ENCODE results near the gene DOP1B. TPM values are rescaled to one million over a fixed set of nuclear protein-coding genes. Genes with fewer than 3 reads are reported as not detected.
"Not testable (repeated sequence)": the region's sequence is repeated elsewhere in the genome, so short reads cannot be mapped to it uniquely, and the experiment has no call there.

DOP1B gene
- total RNA-seq, 1 donor from 2014 or later, result 24.6 TPM

GRCh38 chr21:36141513-36141925 is 15.1 kb upstream of the DOP1B start:
- intact Hi-C loops (cut with DNase I), result no loop called here
- TF ChIP-seq CTCF (IDR thresholded peaks at IDR 0.05), result peak; percentile 84

DNA sequence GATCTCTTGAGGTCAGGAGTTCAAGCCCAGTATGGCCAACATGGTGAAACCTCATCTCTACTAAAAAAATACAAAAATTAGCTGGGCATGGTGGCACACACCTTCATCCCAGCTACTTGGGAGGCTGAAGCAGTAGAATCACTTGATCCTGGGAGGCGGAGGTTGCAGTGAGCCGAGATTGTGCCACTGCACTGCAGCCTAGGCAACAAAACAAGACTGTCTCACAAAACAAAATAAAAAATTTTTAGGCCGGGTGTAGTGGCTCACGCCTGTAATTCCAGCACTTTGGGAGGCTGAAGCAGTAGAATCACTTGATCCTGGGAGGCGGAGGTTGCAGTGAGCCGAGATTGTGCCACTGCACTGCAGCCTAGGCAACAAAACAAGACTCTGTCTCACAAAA is 12.4 kb upstream of the DOP1B start:
- intact Hi-C loops (cut with DNase I); H3K4me1 ChIP-seq; H3K27me3 ChIP-seq (ENCODE audit: low read depth); H3K4me3 ChIP-seq; H3K9me3 ChIP-seq; ATAC-seq; DNase-seq; H3K27ac ChIP-seq: not testable (repeated sequence)
- peaks cover 13% of the 10 kb centered on the region for H3K36me3 ChIP-seq

More at GRCh38 chr21:36141513-36141925, 15.1 kb upstream of the DOP1B start:
- Histone ChIP-seq H3K27ac (peak overlapping the region; percentile 5), H3K4me1 (peaks cover 3% of the 10 kb centered on the region), H3K27me3 (ENCODE audit: low read depth) (no peaks in the 10 kb centered on the region), H3K9me3 (no peaks in the 10 kb centered on the region), H3K4me3 (no peak overlapping the region), H3K36me3 (peaks cover 13% of the 10 kb centered on the region)
- ATAC-seq (peak; percentile 96), DNase-seq (peak; percentile 85)

GRCh38 chr21:36145259-36145658 is 11.4 kb upstream of the DOP1B start:
- no peak for TF ChIP-seq CTCF (IDR thresholded peaks at IDR 0.05)
- H3K9me3 ChIP-seq, result no peaks in the 10 kb centered on the region
- no peaks in the 10 kb centered on the region for H3K27me3 ChIP-seq (ENCODE audit: low read depth)
- intact Hi-C loops (cut with DNase I), result no loop called here
- peaks cover 9% of the 10 kb centered on the region for H3K4me1 ChIP-seq
- H3K27ac ChIP-seq, result no peak overlapping the region
- peaks cover 13% of the 10 kb centered on the region for H3K36me3 ChIP-seq
- DNase-seq (no peak), ATAC-seq (no peak)
- H3K4me3 ChIP-seq, result no peak overlapping the region

GRCh38 chr21:36147911-36148310 is 8.7 kb upstream of the DOP1B start:
- Histone ChIP-seq H3K27ac (no peak overlapping the region), H3K9me3 (no peaks in the 10 kb centered on the region), H3K27me3 (ENCODE audit: low read depth) (no peaks in the 10 kb centered on the region), H3K4me1 (peaks cover 19% of the 10 kb centered on the region), H3K36me3 (peaks cover 8% of the 10 kb centered on the region), H3K4me3 (no peak overlapping the region)
- no peak for DNase-seq
- intact Hi-C loops (cut with DNase I), result no loop called here
- no peak for TF ChIP-seq CTCF (IDR thresholded peaks at IDR 0.05)
- ATAC-seq, result no peak

DNA sequence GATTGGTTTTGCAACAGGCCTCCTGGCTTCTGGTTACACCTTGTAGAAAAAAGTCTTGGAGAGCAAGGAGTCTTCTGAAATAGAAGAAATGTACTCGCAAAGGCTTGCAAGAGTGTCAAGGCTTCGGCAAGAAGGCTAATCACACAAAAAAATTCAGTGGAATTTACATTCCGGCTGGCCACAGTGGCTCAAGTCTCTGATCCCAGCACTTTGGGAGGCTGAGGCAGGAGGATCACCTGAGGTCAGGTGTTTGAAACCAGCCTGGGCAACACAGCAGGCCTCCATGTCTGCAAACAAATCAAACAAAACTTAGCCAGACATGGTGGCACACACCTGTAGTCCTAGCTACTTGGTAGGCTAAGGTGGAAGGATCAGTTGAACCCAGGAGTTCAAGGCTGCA is 7.7 kb upstream of the DOP1B start:
- ATAC-seq (no peak), DNase-seq (no peak)
- intact Hi-C loops (cut with DNase I), result no loop called here
- Histone ChIP-seq H3K9me3 (no peaks in the 10 kb centered on the region), H3K27me3 (ENCODE audit: low read depth) (no peaks in the 10 kb centered on the region), H3K4me3 (no peak overlapping the region), H3K36me3 (peaks cover 8% of the 10 kb centered on the region), H3K27ac (no peak overlapping the region), H3K4me1 (peaks cover 19% of the 10 kb centered on the region)
- TF ChIP-seq CTCF (IDR thresholded peaks at IDR 0.05), result no peak

- Histone ChIP-seq H3K4me1 (peaks cover 19% of the 10 kb centered on the region), H3K27me3 (ENCODE audit: low read depth) (no peaks in the 10 kb centered on the region), H3K36me3 (peaks cover 8% of the 10 kb centered on the region), H3K27ac (peak overlapping the region; percentile 81), H3K9me3 (no peaks in the 10 kb centered on the region), H3K4me3 (peak overlapping the region; percentile 2)
- DNase-seq, result peak; percentile 72
- no peak for TF ChIP-seq CTCF (IDR thresholded peaks at IDR 0.05)
- intact Hi-C loops (cut with DNase I), result no loop called here
- peak; percentile 84 to 90 for ATAC-seq
These were observed 6.6 kb upstream of the DOP1B start for GRCh38 chr21:36149788-36150711.

All from lower lobe of right lung (tissue), 2 donors.